ENCODE results near the gene RMP24.

Gene RMP24

DNA sequence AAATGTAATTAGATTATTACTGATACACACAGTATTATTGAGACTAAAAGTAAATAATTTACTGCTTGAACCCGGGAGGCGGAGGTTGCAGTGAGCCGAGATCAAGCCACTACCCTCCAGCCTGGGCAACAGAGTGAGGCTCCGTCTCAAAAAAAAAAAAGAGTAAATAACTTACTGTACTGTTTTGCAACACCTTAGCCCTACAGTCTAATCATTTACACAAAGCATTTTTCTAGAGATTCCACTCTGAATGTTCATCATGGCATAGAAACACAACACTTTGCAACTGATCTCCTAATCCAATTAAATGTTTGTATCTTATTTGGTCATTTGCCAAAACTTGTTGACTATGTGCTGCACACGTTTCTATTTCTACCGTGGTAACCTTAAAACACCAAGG lies 23.4 kb upstream of the RMP24 start:
- ChIA-PET CTCF (interaction anchor here (1.0 to 4.0 kb wide), 2 partner anchors 193 to 265 kb away, joined by 3 to 45 read pairs; no protein-coding TSS in a partner anchor), POLR2A (no interaction called here)
- H3K27ac Mint-ChIP-seq = no peak overlapping the region
- no peak for ATAC-seq (ENCODE audit: low read depth)
- intact Hi-C loops (cut with micrococcal nuclease) = no loop called here
- no peaks in the 10 kb centered on the region for H3K36me3 Mint-ChIP-seq (ENCODE audit: low read depth)
- no peaks in the 10 kb centered on the region for H3K9me3 Mint-ChIP-seq
- TF ChIP-seq, protein P1, sequence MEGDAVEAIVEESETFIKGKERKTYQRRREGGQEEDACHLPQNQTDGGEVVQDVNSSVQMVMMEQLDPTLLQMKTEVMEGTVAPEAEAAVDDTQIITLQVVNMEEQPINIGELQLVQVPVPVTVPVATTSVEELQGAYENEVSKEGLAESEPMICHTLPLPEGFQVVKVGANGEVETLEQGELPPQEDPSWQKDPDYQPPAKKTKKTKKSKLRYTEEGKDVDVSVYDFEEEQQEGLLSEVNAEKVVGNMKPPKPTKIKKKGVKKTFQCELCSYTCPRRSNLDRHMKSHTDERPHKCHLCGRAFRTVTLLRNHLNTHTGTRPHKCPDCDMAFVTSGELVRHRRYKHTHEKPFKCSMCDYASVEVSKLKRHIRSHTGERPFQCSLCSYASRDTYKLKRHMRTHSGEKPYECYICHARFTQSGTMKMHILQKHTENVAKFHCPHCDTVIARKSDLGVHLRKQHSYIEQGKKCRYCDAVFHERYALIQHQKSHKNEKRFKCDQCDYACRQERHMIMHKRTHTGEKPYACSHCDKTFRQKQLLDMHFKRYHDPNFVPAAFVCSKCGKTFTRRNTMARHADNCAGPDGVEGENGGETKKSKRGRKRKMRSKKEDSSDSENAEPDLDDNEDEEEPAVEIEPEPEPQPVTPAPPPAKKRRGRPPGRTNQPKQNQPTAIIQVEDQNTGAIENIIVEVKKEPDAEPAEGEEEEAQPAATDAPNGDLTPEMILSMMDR (IDR thresholded peaks at IDR 0.05) = no peak
- DNase-seq = no peak
- peaks cover 27% of the 10 kb centered on the region for H3K27me3 Mint-ChIP-seq
- H3K4me3 Mint-ChIP-seq = no peak overlapping the region
- peaks cover 8% of the 10 kb centered on the region for H3K4me1 Mint-ChIP-seq

DNA sequence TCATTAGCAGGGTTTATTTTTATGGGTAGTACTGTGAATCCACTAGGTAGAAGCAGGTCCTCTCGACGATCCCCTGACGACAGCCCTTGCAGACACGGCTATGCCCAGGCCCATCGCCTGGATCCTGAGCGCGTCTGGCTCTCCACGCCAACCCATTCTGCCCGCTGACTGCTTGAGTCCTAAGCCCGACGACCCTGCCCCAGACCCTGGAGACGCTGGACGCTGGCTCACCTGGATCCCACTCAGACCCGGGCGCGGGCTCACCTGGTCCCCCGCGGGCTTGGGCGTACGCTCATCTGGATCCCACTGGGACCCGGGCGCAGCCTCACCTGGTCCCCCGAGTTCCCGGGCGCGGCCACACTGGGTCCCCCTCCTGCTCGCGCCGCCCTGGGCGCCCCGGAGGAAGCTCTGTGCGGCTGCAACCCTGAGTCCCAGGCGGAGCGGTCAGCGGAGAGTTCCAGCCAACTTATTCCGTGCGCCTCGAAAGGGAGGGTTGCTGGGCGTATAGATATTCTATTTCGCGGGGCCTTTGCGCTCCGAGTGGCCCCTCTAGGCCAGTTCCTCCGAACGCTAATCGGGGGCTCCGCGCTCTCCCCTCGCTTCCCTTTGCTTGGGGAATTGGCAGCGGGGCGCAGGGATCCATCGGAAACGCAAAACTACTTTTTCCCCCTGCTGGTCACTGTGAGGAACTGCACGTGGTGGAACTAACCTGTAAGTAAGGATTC lies 22.4 kb upstream of the RMP24 start:
- H3K4me1 Mint-ChIP-seq = peaks cover 8% of the 10 kb centered on the region
- CTCF ChIA-PET = interaction anchor here (0.6 to 4.0 kb wide), 12 partner anchors 12 to 564 kb away, joined by 3 to 45 read pairs (median 3); no protein-coding TSS in a partner anchor
- intact Hi-C loops (cut with micrococcal nuclease) = loop anchor here (1.0 to 2.0 kb wide), 7 partner anchors 22 to 719 kb away; partner anchors contain the start of gene RMP24
- H3K9me3 Mint-ChIP-seq = no peaks in the 10 kb centered on the region
- peak; percentile 85 for ATAC-seq (ENCODE audit: low read depth)
- DNase-seq = peak; percentile 43
- H3K27ac Mint-ChIP-seq = no peak overlapping the region
- POLR2A ChIA-PET = no interaction called here
- H3K36me3 Mint-ChIP-seq (ENCODE audit: low read depth) = no peaks in the 10 kb centered on the region
- peaks cover 27% of the 10 kb centered on the region for H3K27me3 Mint-ChIP-seq
- peak overlapping the region; percentile 82 for H3K4me3 Mint-ChIP-seq
- TF ChIP-seq, protein P1 (IDR thresholded peaks at IDR 0.05) = peak; percentile 98

GRCh38 chr18:35950628-35950982 lies 21.9 kb upstream of the RMP24 start:
- Mint-ChIP-seq H3K27ac (no peak overlapping the region), H3K9me3 (no peaks in the 10 kb centered on the region), H3K27me3 (peaks cover 27% of the 10 kb centered on the region), H3K36me3 (ENCODE audit: low read depth) (no peaks in the 10 kb centered on the region), H3K4me1 (peaks cover 8% of the 10 kb centered on the region), H3K4me3 (peak overlapping the region; percentile 82)
- ChIA-PET POLR2A (no interaction called here), CTCF (interaction anchor here (0.9 to 4.0 kb wide), 8 partner anchors 12 to 544 kb away, joined by 3 to 45 read pairs (median 4); no protein-coding TSS in a partner anchor)
- intact Hi-C loops (cut with micrococcal nuclease) = loop anchor here (1.0 to 2.0 kb wide), 7 partner anchors 22 to 720 kb away; partner anchors contain the start of gene RMP24
- DNase-seq = no peak
- ATAC-seq (ENCODE audit: low read depth) = no peak
- TF ChIP-seq, protein P1 (IDR thresholded peaks at IDR 0.05) = peak; percentile 40

GRCh38 chr18:35953688-35954087 lies 18.8 kb upstream of the RMP24 start:
- POLR2A ChIA-PET = no interaction called here
- no peak overlapping the region for H3K27ac Mint-ChIP-seq
- H3K9me3 Mint-ChIP-seq = no peaks in the 10 kb centered on the region
- H3K4me1 Mint-ChIP-seq = peaks cover 8% of the 10 kb centered on the region
- DNase-seq = no peak
- no peak overlapping the region for H3K4me3 Mint-ChIP-seq
- CTCF ChIA-PET = no interaction called here
- ATAC-seq (ENCODE audit: low read depth) = no peak
- no peaks in the 10 kb centered on the region for H3K36me3 Mint-ChIP-seq (ENCODE audit: low read depth)
- intact Hi-C loops (cut with micrococcal nuclease) = no loop called here
- H3K27me3 Mint-ChIP-seq = peaks cover 37% of the 10 kb centered on the region
- TF ChIP-seq, protein P1 (IDR thresholded peaks at IDR 0.05) = no peak

DNA sequence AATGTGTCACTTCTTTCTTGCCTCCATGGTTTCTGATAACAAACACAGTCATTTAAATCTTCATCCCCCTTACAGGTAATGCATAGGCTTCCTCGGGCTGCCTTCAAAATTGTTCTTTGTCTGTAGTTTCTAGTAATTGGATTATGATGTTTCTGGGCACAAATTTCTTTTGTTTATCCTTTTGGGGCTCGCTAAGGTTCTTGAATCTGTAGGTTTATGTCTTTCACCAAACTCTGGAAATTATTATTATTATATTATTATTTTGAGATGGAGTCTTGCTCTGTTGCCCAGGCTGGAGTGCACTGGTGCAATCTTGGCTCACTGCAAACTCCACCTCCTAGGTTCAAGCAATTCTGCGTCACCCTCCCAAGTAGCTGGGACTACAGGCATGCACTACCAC lies 16.3 kb upstream of the RMP24 start:
- TF ChIP-seq, protein P1 (IDR thresholded peaks at IDR 0.05) = no peak
- intact Hi-C loops (cut with micrococcal nuclease) = no loop called here
- no peak for DNase-seq
- Mint-ChIP-seq H3K27me3 (peaks cover 30% of the 10 kb centered on the region), H3K4me1 (no peaks in the 10 kb centered on the region), H3K9me3 (no peaks in the 10 kb centered on the region), H3K27ac (no peak overlapping the region), H3K36me3 (ENCODE audit: low read depth) (no peaks in the 10 kb centered on the region), H3K4me3 (no peak overlapping the region)
- ATAC-seq (ENCODE audit: low read depth) = no peak
- ChIA-PET CTCF (no interaction called here), POLR2A (no interaction called here)

Measured in activated B cell treated with CpG ODN at 0.5 μM for 24 hours (primary cell).